GM21381 (cell line): ENCODE results near the gene PCBP3.
"Not testable (repeated sequence)": the region's sequence is repeated elsewhere in the genome, so short reads cannot be mapped to it uniquely, and the experiment has no call there.

Source experiments
- ATAC-seq: cut with Tn5 transposase; IDR thresholded peaks from one replicate; pipeline ENCODE4 v1.9.1; 2021; ENCODE audit warnings: mild to moderate bottlenecking, moderate library complexity; ENCODE audit not compliant: unreplicated experiment

PCBP3 gene

GRCh38 chr21:45836268-45836655 is 192.7 kb downstream of the PCBP3 start:
- no peak for ATAC-seq

- no peak for ATAC-seq
These were observed 193.5 kb downstream of the PCBP3 start for GRCh38 chr21:45836694-45837670.

GRCh38 chr21:45837936-45838335 is 194.4 kb downstream of the PCBP3 start:
- ATAC-seq: no peak

GRCh38 chr21:45838634-45839033 is 195.1 kb downstream of the PCBP3 start:
- ATAC-seq: no peak

- no peak for ATAC-seq
These were observed 195.7 kb downstream of the PCBP3 start for GRCh38 chr21:45839274-45839673.

- no peak for ATAC-seq
These were observed 197.5 kb downstream of the PCBP3 start for GRCh38 chr21:45841033-45841432.

- ATAC-seq: no peak
These were observed 199.9 kb downstream of the PCBP3 start for GRCh38 chr21:45843426-45843825.

- no peak for ATAC-seq
These were observed 200.7 kb downstream of the PCBP3 start for GRCh38 chr21:45844181-45844580.

- ATAC-seq: no peak
These were observed 201.7 kb downstream of the PCBP3 start for GRCh38 chr21:45845063-45845769.

- ATAC-seq: no peak
These were observed 202.2 kb downstream of the PCBP3 start for GRCh38 chr21:45845770-45846090.

- ATAC-seq: no peak
These were observed 203.0 kb downstream of the PCBP3 start for GRCh38 chr21:45846373-45847160.

- no peak for ATAC-seq
These were observed 204.3 kb downstream of the PCBP3 start for GRCh38 chr21:45847870-45848269.

- no peak for ATAC-seq
These were observed 204.8 kb downstream of the PCBP3 start for GRCh38 chr21:45848331-45848730.

- no peak for ATAC-seq
These were observed 205.3 kb downstream of the PCBP3 start for GRCh38 chr21:45848805-45849204.

- no peak for ATAC-seq
These were observed 206.1 kb downstream of the PCBP3 start for GRCh38 chr21:45849651-45850050.

- no peak for ATAC-seq
These were observed 206.7 kb downstream of the PCBP3 start for GRCh38 chr21:45850181-45850580.

- ATAC-seq: not testable (repeated sequence)
These were observed 208.9 kb downstream of the PCBP3 start for GRCh38 chr21:45852386-45852785.

GRCh38 chr21:45852886-45853400 is 209.4 kb downstream of the PCBP3 start:
- no peak for ATAC-seq

GRCh38 chr21:45853703-45854342 is 210.3 kb downstream of the PCBP3 start:
- ATAC-seq: no peak

GRCh38 chr21:45854690-45855247 is 211.2 kb downstream of the PCBP3 start:
- no peak for ATAC-seq
